Stimulated activated naive CD8-positive, alpha-beta T cell treated with anti-CD3 and anti-CD28 coated beads, Interleukin-15, amount 100 ng/mL, for 72 hours (primary cell): ENCODE data around the gene TMEM259.
A peak's percentile ranks its signal among the peaks of the same experiment; 100 is the strongest.

Experiments used
- ATAC-seq: fragments of 150-1000 bp; cut with Tn5 transposase; 2 replicates; pipeline ENCODE4 v1.10.0; 2021; ENCODE audit warnings: mild to moderate bottlenecking, moderate library complexity
- DNase-seq, 2 donors: peaks; one replicate each; pipeline ENCODE4 v3.0.0; 2021 to 2022
- H3K27ac Mint-ChIP-seq, 2 donors: one replicate each; pipeline ENCODE4 v1.8.0; 2022; ENCODE audit warnings: mild to moderate bottlenecking in 2 of 2, mixed read lengths in 2 of 2, moderate library complexity in 2 of 2
- H3K27me3 Mint-ChIP-seq: one replicate; pipeline ENCODE4 v1.8.0; 2022; ENCODE audit warnings: mixed read lengths
- H3K4me1 Mint-ChIP-seq: one replicate; pipeline ENCODE4 v1.8.0; 2022; ENCODE audit warnings: mild to moderate bottlenecking, mixed read lengths
- H3K4me3 Mint-ChIP-seq, 2 donors: one replicate each; pipeline ENCODE4 v1.8.0; 2022; ENCODE audit warnings: mild to moderate bottlenecking in 2 of 2, mixed read lengths in 2 of 2, moderate library complexity in 1 of 2
- H3K9me3 Mint-ChIP-seq, 2 donors: one replicate each; pipeline ENCODE4 v1.8.0; 2022; ENCODE audit warnings: mixed read lengths in 2 of 2

TMEM259 gene

GRCh38 chr19:1020868-1021425 is at the start of gene TMEM259:
Gene TMEM259, minus strand, starts transcription at chr19:1021123. Its CDS starts 127 bp downstream, at chr19:1020996.
- Mint-ChIP-seq H3K27ac (peak within 1 kb of the TSS; percentile 99), H3K27me3 (no peaks in the 10 kb centered on the region), H3K9me3 (no peaks in the 10 kb centered on the region), H3K4me3 (peak within 1 kb of the TSS; percentile 98), H3K4me1 (peaks cover 54% of the 10 kb centered on the region)
- DNase-seq: peak; percentile 98
- ATAC-seq: peak; percentile 93

DNA sequence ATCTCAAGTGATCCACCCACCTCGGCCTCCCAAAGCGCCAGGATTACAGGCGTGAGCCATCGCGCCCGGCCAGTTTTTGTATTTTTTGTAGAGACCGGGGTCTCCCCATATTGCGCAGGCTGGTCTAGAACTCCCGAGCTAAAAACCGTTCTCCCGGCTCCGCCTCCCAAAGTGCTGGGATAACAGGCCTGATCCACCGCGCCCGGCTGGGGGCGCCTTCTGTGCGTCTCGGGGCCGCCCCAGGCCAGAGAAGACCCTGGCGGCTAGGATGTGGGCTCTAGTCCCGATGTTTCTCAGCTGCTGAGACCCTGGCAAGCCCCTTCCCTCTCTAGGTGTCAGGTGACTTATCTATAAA is 49.6 kb upstream of the TMEM259 start:
- peaks cover 68% of the 10 kb centered on the region for H3K4me1 Mint-ChIP-seq
- DNase-seq: no peak
- no peaks in the 10 kb centered on the region for H3K27me3 Mint-ChIP-seq
- no peaks in the 10 kb centered on the region for H3K9me3 Mint-ChIP-seq
- no peak overlapping the region for H3K27ac Mint-ChIP-seq
- ATAC-seq: no peak
- H3K4me3 Mint-ChIP-seq: peak overlapping the region; percentile 93

GRCh38 chr19:1069009-1069779 is 48.3 kb upstream of the TMEM259 start:
- DNase-seq (peak; percentile 39 to 74), ATAC-seq (peak; percentile 24)
- peak overlapping the region; percentile 94 to 97 for H3K27ac Mint-ChIP-seq
- H3K4me3 Mint-ChIP-seq: peak overlapping the region; percentile 93
- H3K9me3 Mint-ChIP-seq: no peaks in the 10 kb centered on the region
- H3K27me3 Mint-ChIP-seq: no peaks in the 10 kb centered on the region
- peaks cover 73% of the 10 kb centered on the region for H3K4me1 Mint-ChIP-seq

DNA sequence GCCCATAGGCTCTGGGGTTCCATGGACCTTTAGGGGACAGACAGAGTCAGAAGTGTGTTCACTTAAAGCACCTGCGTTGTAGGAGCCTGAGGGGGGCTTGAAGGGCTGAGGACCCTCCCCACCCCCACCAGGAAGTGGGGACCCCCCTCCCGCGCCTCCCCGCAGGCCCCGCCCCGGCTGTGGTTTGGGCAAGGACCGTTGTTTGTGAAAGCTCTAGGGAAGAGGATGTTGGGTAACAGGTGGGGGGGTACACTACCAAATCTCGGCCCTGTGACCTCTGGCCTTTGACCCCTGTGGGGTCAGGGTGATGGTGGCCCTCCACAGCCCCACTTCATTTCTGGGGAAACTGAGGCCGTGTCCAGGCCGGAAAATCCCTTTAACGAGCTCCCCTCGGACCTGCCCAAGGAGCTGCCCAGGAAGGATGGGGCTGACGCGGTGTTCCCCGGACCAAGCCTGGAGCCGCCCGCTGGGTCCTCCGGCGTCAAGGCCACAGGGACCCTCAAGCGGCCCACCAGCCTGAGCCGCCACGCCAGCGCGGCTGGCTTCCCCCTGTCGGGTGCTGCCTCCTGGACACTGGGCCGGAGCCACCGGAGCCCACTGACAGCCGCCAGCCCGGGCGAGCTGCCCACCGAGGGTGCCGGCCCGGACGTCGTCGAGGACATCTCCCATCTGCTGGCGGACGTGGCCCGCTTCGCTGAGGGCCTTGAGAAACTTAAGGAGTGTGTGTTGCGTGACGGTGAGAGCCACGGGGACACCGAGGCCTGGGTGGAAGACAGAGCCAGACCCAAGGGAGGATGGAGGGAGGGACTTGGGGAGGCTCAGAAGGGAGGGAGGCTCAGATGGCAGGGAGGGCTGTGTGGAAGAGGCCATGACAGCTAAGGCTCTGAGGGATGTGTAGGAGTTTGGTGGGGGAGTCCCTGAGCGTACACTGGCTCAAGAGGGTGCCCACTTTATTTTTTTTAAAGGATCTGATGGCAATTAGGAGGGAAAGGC is 47.4 kb upstream of the TMEM259 start:
- peaks cover 73% of the 10 kb centered on the region for H3K4me1 Mint-ChIP-seq
- peak; percentile 27 for ATAC-seq
- peak overlapping the region; percentile 93 for H3K4me3 Mint-ChIP-seq
- H3K9me3 Mint-ChIP-seq: no peaks in the 10 kb centered on the region
- peak; percentile 60 to 75 for DNase-seq
- peak overlapping the region; percentile 94 to 98 for H3K27ac Mint-ChIP-seq
- H3K27me3 Mint-ChIP-seq: no peaks in the 10 kb centered on the region

GRCh38 chr19:1067341-1067957 is 46.5 kb upstream of the TMEM259 start:
- Mint-ChIP-seq H3K27ac (peak overlapping the region; percentile 93 to 98), H3K27me3 (no peaks in the 10 kb centered on the region), H3K4me3 (peak overlapping the region; percentile 93), H3K4me1 (peaks cover 67% of the 10 kb centered on the region), H3K9me3 (no peaks in the 10 kb centered on the region)
- ATAC-seq (peak; percentile 74), DNase-seq (peak; percentile 85)

DNA sequence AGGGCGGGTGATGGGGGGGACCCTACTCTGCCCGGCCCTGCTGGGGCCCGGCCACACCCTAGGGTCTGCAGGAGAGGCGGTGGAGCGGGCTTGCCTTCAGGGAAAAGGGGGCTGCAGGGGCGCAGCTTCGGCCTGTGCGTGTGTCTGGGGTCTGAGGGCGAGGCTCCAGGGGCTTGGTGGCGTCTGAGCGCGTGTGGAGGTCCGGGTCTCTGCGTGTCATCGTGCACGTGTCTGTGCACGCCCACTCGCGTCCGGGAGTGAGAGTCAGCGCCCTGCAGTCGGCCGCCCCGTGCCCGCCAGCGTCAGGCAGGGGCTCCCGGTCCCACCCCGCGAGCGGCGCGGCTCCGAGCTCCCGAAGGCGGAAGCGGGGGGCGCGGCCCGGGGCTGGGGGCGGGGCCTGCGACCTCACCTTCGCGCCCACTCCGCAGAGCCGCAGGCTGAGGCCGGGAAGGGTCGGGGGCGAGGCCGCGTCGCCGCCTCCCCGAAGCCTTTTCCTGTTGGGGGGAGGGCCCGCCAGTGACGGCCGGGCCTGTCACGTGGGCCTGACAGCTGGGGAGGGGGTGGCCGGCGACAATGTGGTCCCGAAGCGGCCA is 45.9 kb upstream of the TMEM259 start, which contains the start of gene ARHGAP45:
ARHGAP45 (plus strand) TSS at position 420 of the 593 bp plus-strand sequence. CDS start 239 bp downstream, outside the sequence.
- H3K27ac Mint-ChIP-seq: peak within 1 kb of the TSS; percentile 93 to 98
- no peaks in the 10 kb centered on the region for H3K27me3 Mint-ChIP-seq
- no peaks in the 10 kb centered on the region for H3K9me3 Mint-ChIP-seq
- ATAC-seq (peak; percentile 69), DNase-seq (peak; percentile 90)
- peaks cover 61% of the 10 kb centered on the region for H3K4me1 Mint-ChIP-seq
- peak within 1 kb of the TSS; percentile 93 for H3K4me3 Mint-ChIP-seq

GRCh38 chr19:1066251-1066747 is 45.4 kb upstream of the TMEM259 start:
- no peak overlapping the region for H3K27ac Mint-ChIP-seq
- H3K27me3 Mint-ChIP-seq: no peaks in the 10 kb centered on the region
- DNase-seq (no peak), ATAC-seq (no peak)
- no peaks in the 10 kb centered on the region for H3K9me3 Mint-ChIP-seq
- peaks cover 57% of the 10 kb centered on the region for H3K4me1 Mint-ChIP-seq
- H3K4me3 Mint-ChIP-seq: peak overlapping the region; percentile 71 to 93

- H3K27me3 Mint-ChIP-seq: no peaks in the 10 kb centered on the region
- peak overlapping the region; percentile 64 to 93 for H3K4me3 Mint-ChIP-seq
- no peak overlapping the region for H3K27ac Mint-ChIP-seq
Observed at GRCh38 chr19:1065606-1066109, 44.7 kb upstream of the TMEM259 start.

GRCh38 chr19:1064661-1065605 is 44.0 kb upstream of the TMEM259 start:
- Mint-ChIP-seq H3K27me3 (no peaks in the 10 kb centered on the region), H3K4me3 (peak overlapping the region; percentile 3 to 93), H3K9me3 (no peaks in the 10 kb centered on the region), H3K27ac (no peak overlapping the region), H3K4me1 (peaks cover 54% of the 10 kb centered on the region)
- DNase-seq (peak; percentile 75 to 76), ATAC-seq (peak; percentile 48)

More at GRCh38 chr19:1065606-1066109, 44.7 kb upstream of the TMEM259 start:
- ATAC-seq (no peak), DNase-seq (no peak)
- H3K4me1 Mint-ChIP-seq: peaks cover 57% of the 10 kb centered on the region
- H3K9me3 Mint-ChIP-seq: no peaks in the 10 kb centered on the region

DNA sequence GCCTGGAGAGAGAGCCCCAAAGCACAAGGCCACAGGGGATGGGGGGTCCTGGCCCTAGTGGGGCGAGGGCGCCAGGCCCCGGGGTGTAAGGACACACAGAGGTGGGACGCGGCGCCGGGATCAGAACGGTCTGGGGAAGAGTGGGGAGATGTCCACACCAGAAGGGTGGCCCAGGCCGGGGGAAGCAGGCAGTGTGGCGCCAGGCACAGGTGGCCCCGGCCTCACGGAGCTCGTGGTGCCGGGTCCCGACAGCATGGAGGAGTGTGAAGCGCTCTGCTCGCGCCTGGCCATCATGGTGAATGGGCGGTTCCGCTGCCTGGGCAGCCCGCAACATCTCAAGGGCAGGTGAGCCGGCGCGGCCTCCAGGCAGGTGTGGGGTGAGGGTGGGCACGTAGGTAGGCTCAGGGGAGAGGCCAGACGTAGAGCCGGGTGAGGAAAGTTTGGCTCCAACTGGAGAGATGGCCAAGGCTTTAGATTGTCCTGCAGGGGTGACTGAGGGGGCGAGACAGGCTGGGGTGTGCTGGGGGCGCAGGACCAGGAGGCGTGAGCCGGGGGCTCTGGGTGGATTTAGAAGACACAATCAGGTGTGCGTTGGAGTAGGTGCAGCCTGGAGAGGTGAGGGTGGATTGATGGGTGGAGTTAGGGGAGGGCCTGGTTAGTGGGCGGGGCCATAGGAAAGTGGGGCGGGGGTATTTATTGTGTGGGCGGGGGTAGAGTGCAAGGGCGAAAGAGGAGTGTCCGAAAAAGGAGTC is 43.2 kb upstream of the TMEM259 start:
- Mint-ChIP-seq H3K27ac (peak overlapping the region in 1 of 2 donors; percentile 42), H3K27me3 (no peaks in the 10 kb centered on the region), H3K4me1 (peaks cover 45% of the 10 kb centered on the region), H3K4me3 (peak overlapping the region in 1 of 2 donors; percentile 19), H3K9me3 (no peaks in the 10 kb centered on the region)
- ATAC-seq (no peak), DNase-seq (no peak)

DNA sequence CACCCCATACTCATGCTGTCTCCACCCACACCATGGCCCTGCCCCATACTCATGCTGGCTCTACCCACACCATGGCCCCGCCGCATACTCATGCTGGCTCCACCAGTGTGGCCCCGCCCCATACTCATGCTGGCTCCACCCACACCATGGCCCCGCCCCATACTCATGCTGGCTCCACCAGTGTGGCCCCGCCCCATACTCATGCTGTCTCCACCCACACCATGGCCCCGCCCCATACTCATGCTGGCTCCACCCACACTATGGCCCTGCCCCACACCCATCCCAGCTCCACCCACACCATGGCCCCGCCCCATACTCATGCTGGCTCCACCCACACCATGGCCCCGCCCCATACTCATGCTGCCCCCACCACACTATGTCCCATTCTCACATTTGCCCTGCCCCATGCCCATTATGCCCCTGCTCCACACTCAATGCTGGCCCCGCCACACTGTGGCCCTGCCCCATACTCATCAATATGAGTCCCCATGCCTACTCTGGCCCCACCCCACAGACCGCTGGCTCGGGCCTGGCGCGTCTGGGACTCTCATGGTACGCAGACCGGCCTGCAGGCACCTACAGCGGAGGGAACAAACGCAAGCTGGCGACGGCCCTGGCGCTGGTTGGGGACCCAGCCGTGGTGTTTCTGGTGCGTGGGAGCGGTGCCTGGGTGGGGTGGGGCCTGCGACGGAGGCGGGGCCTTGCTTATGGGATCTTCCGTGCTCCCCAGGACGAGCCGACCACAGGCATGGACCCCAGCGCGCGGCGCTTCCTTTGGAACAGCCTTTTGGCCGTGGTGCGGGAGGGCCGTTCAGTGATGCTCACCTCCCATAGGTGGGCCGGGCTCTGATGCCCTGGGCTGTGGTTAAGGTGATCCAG is 42.3 kb upstream of the TMEM259 start:
- Mint-ChIP-seq H3K27ac (no peak overlapping the region), H3K9me3 (peaks cover 0 to 4% of the 10 kb centered on the region in 2 donors), H3K4me1 (peaks cover 42% of the 10 kb centered on the region), H3K4me3 (no peak overlapping the region), H3K27me3 (no peaks in the 10 kb centered on the region)
- DNase-seq: peak; percentile 59 to 63
- no peak for ATAC-seq

DNA sequence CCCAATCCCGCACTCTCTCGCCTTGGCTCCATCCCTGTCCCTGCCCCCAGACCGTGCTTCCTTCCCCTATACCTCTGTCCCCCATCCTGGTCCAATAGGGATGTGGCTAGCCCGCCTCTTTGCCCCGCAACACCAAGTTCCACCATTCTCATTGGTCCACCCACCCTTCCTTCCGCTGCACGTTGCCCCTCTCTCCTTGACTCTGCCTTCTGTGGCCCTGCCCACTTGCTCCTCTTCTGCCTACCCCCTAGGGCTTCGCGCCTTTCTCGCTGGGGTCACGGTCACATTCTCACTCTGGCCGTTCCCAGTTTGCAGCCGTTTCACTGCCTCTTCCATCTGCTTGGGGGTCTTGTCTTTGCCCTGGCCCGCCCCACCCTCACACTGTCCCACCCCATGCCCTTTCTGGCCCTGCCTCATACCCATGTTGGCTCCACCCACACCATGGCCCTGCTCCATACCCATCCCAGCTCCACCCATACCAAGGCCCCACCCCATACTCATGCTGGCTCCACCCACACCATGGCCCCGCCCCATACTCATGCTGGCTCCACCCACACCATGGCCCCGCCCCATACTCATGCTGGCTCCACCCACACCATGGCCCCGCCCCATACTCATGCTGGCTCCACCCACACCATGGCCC is 41.6 kb upstream of the TMEM259 start:
- H3K9me3 Mint-ChIP-seq: peaks cover 1 to 11% of the 10 kb centered on the region in 2 donors
- H3K4me3 Mint-ChIP-seq: no peak overlapping the region
- ATAC-seq: no peak
- DNase-seq: no peak
- H3K27ac Mint-ChIP-seq: no peak overlapping the region
- H3K27me3 Mint-ChIP-seq: no peaks in the 10 kb centered on the region
- H3K4me1 Mint-ChIP-seq: peaks cover 49% of the 10 kb centered on the region
